Activated T-cell treated with anti-CD3 and anti-CD28 coated beads, Interleukin-2, amount 50 U/mL, for 72 hours (primary cell): ENCODE measurements around the gene CENPX. TPM values are rescaled to one million over a fixed set of nuclear protein-coding genes. Genes with fewer than 3 reads are reported as not detected.

ENCODE experiments used
- ATAC-seq, 2 donors: fragments of 150-1000 bp; cut with Tn5 transposase; replicated peaks in 1 of 2; 2 replicates each; pipeline ENCODE4 v1.10.0; 2021; ENCODE audit warnings: moderate library complexity in 2 of 2, mild to moderate bottlenecking in 1 of 2
- DNase-seq, 2 donors: peaks; one replicate each; pipeline ENCODE4 v3.0.0; 2021 to 2022; ENCODE audit warnings: mixed read lengths in 1 of 2
- H3K27ac Mint-ChIP-seq: one replicate; pipeline ENCODE4 v1.8.0; 2022; ENCODE audit warnings: mild to moderate bottlenecking, moderate library complexity, mixed read lengths
- H3K27me3 Mint-ChIP-seq: one replicate; pipeline ENCODE4 v1.8.0; 2022; ENCODE audit warnings: low read depth, mixed read lengths
- H3K36me3 Mint-ChIP-seq, 2 donors: one replicate each; pipeline ENCODE4 v1.8.0; 2022; ENCODE audit warnings: mixed read lengths in 2 of 2, mild to moderate bottlenecking in 1 of 2; ENCODE audit not compliant: insufficient read depth in 2 of 2
- H3K4me1 Mint-ChIP-seq: one replicate; pipeline ENCODE4 v1.8.0; 2022; ENCODE audit warnings: low read depth, mixed read lengths
- H3K4me3 Mint-ChIP-seq, 2 donors: one replicate each; pipeline ENCODE4 v1.8.0; 2022; ENCODE audit warnings: mild to moderate bottlenecking in 2 of 2, mixed read lengths in 2 of 2, moderate library complexity in 2 of 2
- H3K9me3 Mint-ChIP-seq, 2 donors: one replicate each; pipeline ENCODE4 v1.8.0; 2022; ENCODE audit warnings: mixed read lengths in 2 of 2
- total RNA-seq, 2 donors: library from RNA; stranded (reverse); gene quantifications; one replicate each; pipeline ENCODE4 v1.2.3, GENCODE V29; 2022

CENPX gene
- total RNA-seq, 2 donors from 2014 or later, result 32.2 to 44.0 TPM

- no peak overlapping the region for H3K27ac Mint-ChIP-seq
- H3K4me1 Mint-ChIP-seq, result no peaks in the 10 kb centered on the region
- no peak for ATAC-seq
Measured at GRCh38 chr17:82013772-82014321, 8.8 kb downstream of the CENPX start.

GRCh38 chr17:82013341-82013740 lies 9.3 kb downstream of the CENPX start:
- Mint-ChIP-seq H3K4me1 (no peaks in the 10 kb centered on the region), H3K4me3 (no peak overlapping the region), H3K27ac (no peak overlapping the region), H3K27me3 (no peaks in the 10 kb centered on the region), H3K36me3 (no peaks in the 10 kb centered on the region), H3K9me3 (no peaks in the 10 kb centered on the region)
- ATAC-seq (no peak), DNase-seq (no peak)

More at GRCh38 chr17:82013772-82014321, 8.8 kb downstream of the CENPX start:
- no peak overlapping the region for H3K4me3 Mint-ChIP-seq
- no peaks in the 10 kb centered on the region for H3K9me3 Mint-ChIP-seq
- H3K27me3 Mint-ChIP-seq, result no peaks in the 10 kb centered on the region
- H3K36me3 Mint-ChIP-seq, result no peaks in the 10 kb centered on the region
- DNase-seq, result no peak

- no peak for ATAC-seq
- no peaks in the 10 kb centered on the region for H3K27me3 Mint-ChIP-seq
- no peaks in the 10 kb centered on the region for H3K36me3 Mint-ChIP-seq
- no peaks in the 10 kb centered on the region for H3K9me3 Mint-ChIP-seq
- H3K4me1 Mint-ChIP-seq, result no peaks in the 10 kb centered on the region
- no peak overlapping the region for H3K27ac Mint-ChIP-seq
- no peak overlapping the region for H3K4me3 Mint-ChIP-seq
- no peak for DNase-seq
Measured at GRCh38 chr17:82012640-82013295, 9.9 kb downstream of the CENPX start.

DNA sequence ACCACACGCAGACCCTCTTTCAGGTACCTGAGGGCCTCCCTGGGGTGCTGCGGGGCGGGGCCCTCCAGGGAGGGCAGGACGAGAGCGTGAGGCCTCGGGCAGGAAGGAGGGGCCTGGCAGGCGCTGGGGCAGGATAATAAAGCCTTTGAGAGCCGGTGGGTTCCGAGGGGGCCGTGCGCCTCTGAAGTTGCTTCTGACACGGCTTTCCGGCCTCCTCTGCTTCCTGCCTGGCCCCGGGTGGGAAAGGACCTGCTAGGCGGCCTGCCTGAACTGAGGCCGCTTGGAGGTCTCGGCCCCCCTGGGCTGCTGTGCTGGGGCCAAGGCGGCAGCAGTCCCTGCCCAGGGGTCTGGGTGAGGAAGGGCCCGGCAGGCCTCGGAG lies 10.4 kb downstream of the CENPX start:
- Mint-ChIP-seq H3K27me3 (no peaks in the 10 kb centered on the region), H3K9me3 (no peaks in the 10 kb centered on the region), H3K4me1 (no peaks in the 10 kb centered on the region), H3K4me3 (no peak overlapping the region), H3K27ac (no peak overlapping the region), H3K36me3 (no peaks in the 10 kb centered on the region)
- DNase-seq (no peak), ATAC-seq (no peak)

GRCh38 chr17:82011617-82012187 lies 11.0 kb downstream of the CENPX start:
- Mint-ChIP-seq H3K4me1 (no peaks in the 10 kb centered on the region), H3K27ac (no peak overlapping the region), H3K27me3 (no peaks in the 10 kb centered on the region), H3K36me3 (no peaks in the 10 kb centered on the region), H3K9me3 (no peaks in the 10 kb centered on the region), H3K4me3 (no peak overlapping the region)
- ATAC-seq (no peak), DNase-seq (no peak)

- Mint-ChIP-seq H3K27ac (no peak overlapping the region), H3K27me3 (no peaks in the 10 kb centered on the region), H3K36me3 (no peaks in the 10 kb centered on the region), H3K9me3 (no peaks in the 10 kb centered on the region), H3K4me1 (no peaks in the 10 kb centered on the region), H3K4me3 (no peak overlapping the region)
- ATAC-seq (no peak), DNase-seq (no peak)
Measured at GRCh38 chr17:82010575-82011525, 11.8 kb downstream of the CENPX start.

- H3K4me3 Mint-ChIP-seq, result peak overlapping the region in 1 of 2 donors; percentile 40
- no peak overlapping the region for H3K27ac Mint-ChIP-seq
- H3K4me1 Mint-ChIP-seq, result no peaks in the 10 kb centered on the region
- no peaks in the 10 kb centered on the region for H3K27me3 Mint-ChIP-seq
- ATAC-seq, result peak in 1 of 2 donors; percentile 58
- peak in 1 of 2 donors; percentile 30 for DNase-seq
- H3K9me3 Mint-ChIP-seq, result no peaks in the 10 kb centered on the region
- H3K36me3 Mint-ChIP-seq, result no peaks in the 10 kb centered on the region
Measured at GRCh38 chr17:82009413-82009812, 13.3 kb downstream of the CENPX start.

DNA sequence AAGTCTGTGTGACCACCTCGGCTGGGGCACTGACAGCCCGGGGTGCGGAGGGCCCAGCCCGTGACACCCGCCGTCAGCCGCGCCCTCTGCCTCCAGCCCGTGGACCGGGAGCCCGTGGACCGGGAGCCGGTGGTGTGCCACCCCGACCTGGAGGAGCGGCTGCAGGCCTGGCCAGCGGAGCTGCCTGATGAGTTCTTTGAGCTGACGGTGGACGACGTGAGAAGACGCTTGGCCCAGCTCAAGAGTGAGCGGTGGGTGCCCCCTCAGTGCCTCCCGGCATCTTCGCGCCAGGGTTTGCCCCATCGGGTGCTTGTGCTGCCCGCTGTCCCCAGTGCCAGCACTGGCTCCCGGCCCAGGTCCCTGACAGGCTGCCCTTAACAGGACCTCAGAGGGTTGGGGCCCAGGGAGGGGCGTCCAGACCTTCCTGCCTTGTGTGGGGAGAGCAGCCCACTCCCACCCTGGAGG lies 13.7 kb downstream of the CENPX start:
- Mint-ChIP-seq H3K27ac (no peak overlapping the region), H3K4me3 (no peak overlapping the region)

DNA sequence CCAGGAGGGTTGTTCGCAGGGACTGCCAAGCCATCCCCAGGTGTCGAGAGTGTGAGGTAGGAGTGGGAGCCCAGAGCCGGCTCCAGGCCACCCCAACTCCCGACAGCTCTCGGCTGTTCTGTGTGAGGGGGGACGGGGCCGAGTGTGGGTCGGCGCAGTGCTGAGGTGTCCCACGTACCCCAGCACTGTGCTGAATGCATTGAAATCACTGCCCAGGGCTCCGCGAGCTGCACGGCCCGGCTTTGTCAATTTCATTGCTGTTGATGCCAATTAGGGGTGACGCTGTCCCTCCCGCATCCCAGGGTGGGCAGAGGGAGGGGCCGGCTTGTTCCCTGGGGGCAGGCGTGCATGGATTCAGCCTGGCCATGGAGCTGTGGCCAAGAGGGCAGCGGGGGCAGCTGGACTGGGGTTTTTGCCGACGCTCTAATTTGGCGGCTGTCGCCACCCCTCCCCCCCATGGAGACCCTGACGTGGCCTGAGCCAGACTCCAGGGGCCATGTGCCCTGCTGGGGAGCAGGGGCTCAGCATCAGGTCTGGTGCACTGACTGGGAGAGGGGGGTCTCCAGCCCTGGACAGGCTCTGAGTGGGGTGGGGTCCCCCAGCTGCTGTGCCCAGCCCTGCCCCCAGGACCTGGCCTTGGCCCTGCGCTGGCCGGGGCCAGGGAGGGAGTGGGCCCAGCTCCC lies 14.3 kb downstream of the CENPX start:
- no peak for DNase-seq
- H3K27me3 Mint-ChIP-seq, result no peaks in the 10 kb centered on the region
- no peaks in the 10 kb centered on the region for H3K36me3 Mint-ChIP-seq
- H3K27ac Mint-ChIP-seq, result no peak overlapping the region
- H3K4me1 Mint-ChIP-seq, result no peaks in the 10 kb centered on the region
- H3K4me3 Mint-ChIP-seq, result no peak overlapping the region
- ATAC-seq, result no peak
- H3K9me3 Mint-ChIP-seq, result no peaks in the 10 kb centered on the region

More for the DNA sequence above, 13.7 kb downstream of the CENPX start:
- ATAC-seq (no peak), DNase-seq (no peak)
- Mint-ChIP-seq H3K9me3 (no peaks in the 10 kb centered on the region), H3K27me3 (no peaks in the 10 kb centered on the region), H3K36me3 (no peaks in the 10 kb centered on the region), H3K4me1 (no peaks in the 10 kb centered on the region)

DNA sequence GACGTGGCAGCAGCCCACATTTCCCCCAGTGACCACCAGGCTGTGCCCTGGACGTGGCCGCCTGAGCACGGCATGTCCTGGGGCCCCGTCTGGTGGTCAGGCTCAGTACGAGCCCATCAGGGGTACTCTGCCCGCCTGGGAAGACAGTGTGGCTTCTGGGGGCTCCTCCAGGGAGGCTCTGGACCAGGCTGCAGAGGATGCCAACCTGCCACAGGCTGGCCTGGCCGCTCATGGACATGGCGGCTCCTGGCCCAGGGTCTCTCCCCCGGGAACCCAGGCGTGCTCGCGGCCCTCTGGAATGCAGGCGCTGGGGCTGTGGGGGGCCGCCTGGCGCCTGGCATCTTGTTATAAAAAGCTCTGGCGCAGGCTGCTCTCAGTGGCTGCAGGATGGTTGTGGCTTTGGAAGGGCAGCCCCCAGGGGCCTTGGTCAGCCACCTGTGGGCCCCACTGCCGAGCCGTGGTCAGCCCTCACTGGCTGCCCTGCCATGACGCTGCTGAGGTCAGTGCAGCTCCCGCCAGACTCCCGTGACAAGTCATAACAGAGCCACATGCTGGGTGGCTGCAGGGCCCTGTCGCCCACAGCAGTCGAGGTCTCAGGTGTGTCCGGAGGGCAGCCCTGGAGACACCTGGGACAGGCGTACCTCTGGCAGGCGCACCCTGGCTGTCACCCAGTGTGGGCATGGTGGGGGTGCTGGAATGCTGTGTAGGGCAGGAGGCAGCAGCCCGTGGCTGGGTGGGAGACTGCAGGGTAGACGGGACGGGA lies 15.0 kb downstream of the CENPX start:
- no peak for DNase-seq
- Mint-ChIP-seq H3K4me3 (no peak overlapping the region), H3K4me1 (no peaks in the 10 kb centered on the region), H3K27ac (no peak overlapping the region), H3K9me3 (no peaks in the 10 kb centered on the region), H3K27me3 (no peaks in the 10 kb centered on the region), H3K36me3 (no peaks in the 10 kb centered on the region)
- ATAC-seq, result no peak

GRCh38 chr17:82007228-82007494 lies 15.5 kb downstream of the CENPX start:
- Mint-ChIP-seq H3K27me3 (no peaks in the 10 kb centered on the region), H3K4me1 (no peaks in the 10 kb centered on the region)

GRCh38 chr17:82006468-82007227 lies 16.0 kb downstream of the CENPX start:
- Mint-ChIP-seq H3K4me1 (no peaks in the 10 kb centered on the region), H3K27ac (no peak overlapping the region), H3K27me3 (no peaks in the 10 kb centered on the region), H3K36me3 (no peaks in the 10 kb centered on the region), H3K9me3 (no peaks in the 10 kb centered on the region), H3K4me3 (no peak overlapping the region)
- ATAC-seq, result no peak
- no peak for DNase-seq

More at GRCh38 chr17:82007228-82007494, 15.5 kb downstream of the CENPX start:
- H3K4me3 Mint-ChIP-seq, result no peak overlapping the region
- no peaks in the 10 kb centered on the region for H3K36me3 Mint-ChIP-seq
- ATAC-seq (no peak), DNase-seq (no peak)
- H3K9me3 Mint-ChIP-seq, result no peaks in the 10 kb centered on the region
- H3K27ac Mint-ChIP-seq, result no peak overlapping the region
